Choroid plexus epithelial cell (primary cell): Measurements from ENCODE around the gene SPATA13.

Source experiments
- DNase-seq: peaks from one replicate; pipeline ENCODE4 v3.0.0-alpha.2; 2010; ENCODE audit warnings: low read depth
- H3K4me3 ChIP-seq: 2 replicates; pipeline ENCODE4 v1.5.1; 2011; ENCODE audit warnings: low read depth, mild to moderate bottlenecking, control low read depth, low read length, moderate library complexity
- TF ChIP-seq, protein P1 (sequence below): conservative IDR thresholded peaks from 2 replicates; pipeline ENCODE4 v1.5.1; 2011; ENCODE audit warnings: low read depth, mild to moderate bottlenecking, control low read depth, inconsistent platforms, low read length, moderate library complexity

The SPATA13 gene

DNA sequence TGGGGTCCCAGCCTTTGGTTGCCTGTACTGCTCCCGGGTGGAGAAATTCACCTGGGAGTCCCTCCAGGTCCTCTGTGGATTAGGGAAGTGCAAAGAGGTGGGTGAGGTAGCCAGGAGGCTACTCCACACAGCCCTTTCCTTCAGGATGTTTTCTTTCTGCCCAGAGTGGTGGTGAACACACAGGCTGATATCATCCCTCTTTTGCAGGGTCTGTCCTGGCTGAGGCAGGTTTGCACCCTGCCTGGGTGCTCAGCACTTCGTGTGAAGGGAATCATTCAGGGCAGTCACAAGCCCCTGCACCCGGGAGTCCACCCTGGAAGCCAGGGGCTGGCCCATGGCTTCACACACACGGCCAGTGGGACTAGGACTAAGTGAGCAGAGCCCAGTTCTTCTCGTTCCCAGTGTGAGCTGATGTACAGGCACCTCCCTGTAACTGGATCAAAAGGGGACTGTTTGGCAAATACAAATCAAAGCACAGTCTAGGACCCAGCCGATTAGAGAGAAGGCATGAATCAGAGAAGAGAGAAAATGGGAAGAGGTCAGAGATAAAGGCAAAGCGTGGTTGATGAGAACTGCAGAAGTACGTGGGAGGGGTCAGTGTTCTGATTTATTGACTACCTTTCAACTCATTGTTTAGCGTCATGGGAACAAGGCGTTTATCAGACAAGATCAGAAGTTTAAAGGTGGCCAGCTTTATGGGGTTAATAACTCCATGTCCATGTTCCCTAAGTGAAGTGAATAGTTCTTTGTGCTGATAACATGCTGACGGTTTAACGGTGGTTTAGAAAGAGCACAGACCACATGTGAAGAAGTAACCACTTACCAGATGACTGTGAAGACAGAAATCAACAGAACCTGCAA is 30.4 kb upstream of the SPATA13 start:
- TF ChIP-seq, protein P1, sequence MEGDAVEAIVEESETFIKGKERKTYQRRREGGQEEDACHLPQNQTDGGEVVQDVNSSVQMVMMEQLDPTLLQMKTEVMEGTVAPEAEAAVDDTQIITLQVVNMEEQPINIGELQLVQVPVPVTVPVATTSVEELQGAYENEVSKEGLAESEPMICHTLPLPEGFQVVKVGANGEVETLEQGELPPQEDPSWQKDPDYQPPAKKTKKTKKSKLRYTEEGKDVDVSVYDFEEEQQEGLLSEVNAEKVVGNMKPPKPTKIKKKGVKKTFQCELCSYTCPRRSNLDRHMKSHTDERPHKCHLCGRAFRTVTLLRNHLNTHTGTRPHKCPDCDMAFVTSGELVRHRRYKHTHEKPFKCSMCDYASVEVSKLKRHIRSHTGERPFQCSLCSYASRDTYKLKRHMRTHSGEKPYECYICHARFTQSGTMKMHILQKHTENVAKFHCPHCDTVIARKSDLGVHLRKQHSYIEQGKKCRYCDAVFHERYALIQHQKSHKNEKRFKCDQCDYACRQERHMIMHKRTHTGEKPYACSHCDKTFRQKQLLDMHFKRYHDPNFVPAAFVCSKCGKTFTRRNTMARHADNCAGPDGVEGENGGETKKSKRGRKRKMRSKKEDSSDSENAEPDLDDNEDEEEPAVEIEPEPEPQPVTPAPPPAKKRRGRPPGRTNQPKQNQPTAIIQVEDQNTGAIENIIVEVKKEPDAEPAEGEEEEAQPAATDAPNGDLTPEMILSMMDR = no peak
- DNase-seq = no peak
- H3K4me3 ChIP-seq = no peak overlapping the region

DNA sequence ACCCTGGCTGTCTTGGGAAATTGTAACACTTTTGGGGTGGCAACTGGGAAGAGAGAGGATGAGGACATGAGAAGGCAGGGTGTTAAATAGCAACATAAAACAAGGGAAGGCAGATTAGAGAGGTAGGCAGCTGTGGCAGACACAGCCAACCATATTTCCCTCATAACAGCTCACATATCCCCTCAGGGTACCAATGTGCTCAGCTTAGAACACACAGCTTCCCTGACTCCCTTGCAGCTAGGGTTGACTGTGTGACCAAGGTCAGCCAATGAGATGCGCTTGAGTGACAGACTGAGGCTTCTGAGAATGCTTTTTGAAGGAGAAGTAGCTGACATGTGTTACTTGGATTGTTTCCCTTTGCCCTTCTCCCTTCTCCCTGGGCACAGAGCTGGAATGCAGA is 28.8 kb upstream of the SPATA13 start:
- no peak for DNase-seq
- H3K4me3 ChIP-seq = no peak overlapping the region
- TF ChIP-seq, protein P1 = no peak

DNA sequence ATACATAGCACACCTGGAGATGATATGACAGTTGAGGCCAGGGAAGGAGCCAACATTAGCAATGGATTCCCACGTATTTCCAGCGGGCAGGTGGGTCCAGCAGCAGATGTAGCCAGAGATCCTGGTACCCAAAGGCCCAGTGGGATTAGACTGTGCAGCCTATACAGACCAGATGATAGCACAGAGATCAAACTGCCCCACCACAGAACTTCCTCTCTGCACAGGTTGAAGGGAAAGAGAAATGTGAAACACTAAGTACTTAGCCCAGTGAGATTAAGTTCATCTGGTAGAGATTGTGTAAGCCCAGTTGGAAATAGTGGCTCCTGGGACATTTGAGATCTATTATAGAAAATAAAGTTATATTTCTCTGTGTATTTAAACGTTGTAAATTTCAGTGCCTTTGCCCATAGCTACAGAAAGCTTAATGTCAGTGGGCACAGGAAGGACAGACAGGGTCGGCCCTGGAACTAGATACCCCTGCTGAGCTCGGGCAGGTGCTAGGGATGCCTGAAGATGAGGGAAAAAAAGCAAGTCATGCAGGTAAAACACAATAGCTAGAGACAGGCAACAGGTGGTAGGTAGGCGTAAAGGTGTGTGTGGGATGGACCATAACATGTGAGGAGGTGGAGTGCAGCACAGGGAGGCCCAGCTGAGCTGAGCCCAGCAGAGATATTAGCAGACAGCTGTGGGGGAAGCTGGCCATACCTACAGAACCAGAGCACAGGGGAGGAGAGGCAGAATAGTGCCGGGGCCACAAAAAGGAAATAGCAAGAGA is 27.3 kb upstream of the SPATA13 start:
- no peak overlapping the region for H3K4me3 ChIP-seq
- no peak for DNase-seq
- TF ChIP-seq, protein P1 = no peak

DNA sequence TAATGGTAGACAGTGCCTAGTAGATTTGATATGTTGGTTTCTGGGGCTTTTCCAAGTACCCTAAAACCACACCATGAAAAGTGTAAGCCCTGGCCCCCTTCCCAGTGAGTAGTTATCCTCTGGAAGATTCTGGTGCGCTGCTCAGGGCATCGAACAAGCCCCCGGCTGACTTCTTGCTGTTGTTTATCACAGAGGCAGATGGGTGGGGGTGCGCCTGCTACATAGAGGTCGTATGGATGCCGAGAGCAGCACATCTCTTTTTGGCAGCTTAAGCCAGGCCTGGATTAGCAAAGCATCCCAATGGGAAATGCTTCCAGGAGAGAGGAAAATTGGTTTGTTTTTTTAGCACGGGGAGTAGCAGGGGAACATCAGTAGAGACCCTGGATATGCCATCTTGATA is 26.3 kb upstream of the SPATA13 start:
- TF ChIP-seq, protein P1 = no peak
- H3K4me3 ChIP-seq = no peak overlapping the region
- no peak for DNase-seq

DNA sequence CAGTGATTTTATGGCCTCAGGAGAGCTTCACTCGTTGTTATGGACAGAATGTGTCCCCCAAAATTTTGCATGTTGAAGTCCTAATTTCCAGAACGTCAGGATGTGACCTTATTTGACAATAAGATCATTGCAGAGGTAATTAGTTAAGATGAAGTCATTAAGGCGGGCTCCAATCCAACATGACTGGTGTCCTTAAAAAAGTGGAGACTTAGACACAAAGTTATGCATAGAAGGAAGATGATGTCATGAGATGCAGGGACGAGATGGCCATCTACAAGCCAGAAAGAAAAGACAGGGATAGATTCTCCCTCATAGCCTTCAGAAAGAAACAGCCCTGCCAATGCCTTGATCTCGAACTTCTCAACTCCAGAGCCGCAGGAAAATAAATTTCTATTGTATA is 25.8 kb upstream of the SPATA13 start:
- DNase-seq = no peak
- TF ChIP-seq, protein P1 = no peak
- no peak overlapping the region for H3K4me3 ChIP-seq

DNA sequence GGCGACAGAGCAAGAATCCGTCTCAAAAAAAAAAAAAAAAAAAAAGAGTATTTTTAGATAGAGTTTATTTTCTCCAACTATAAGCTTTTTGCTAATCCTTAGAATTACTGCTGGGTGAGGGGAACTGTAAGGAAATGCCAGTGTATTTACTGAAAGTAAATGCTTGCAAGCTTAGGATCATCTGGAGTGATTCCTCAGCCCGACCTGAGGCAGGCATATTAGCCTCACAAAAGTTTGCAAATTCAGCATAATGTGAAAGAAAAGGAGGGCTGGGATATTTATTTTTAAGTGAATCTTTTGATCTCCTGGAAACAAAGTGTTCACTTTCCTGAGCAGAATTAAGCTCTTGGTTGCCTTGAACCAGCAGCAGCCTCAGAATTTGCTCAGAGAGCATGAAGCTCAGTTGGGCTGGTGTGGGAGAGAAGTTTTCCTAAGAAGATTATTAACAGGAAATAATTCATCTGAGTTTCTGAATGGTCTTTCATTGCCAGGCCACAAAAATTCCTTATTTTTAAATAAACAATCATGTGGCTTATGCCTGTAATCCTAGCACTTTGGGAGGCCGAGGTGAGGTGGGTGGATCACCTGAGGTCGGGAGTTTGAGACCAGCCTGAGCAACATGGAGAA is 24.7 kb upstream of the SPATA13 start:
- DNase-seq = peak; percentile 60
- H3K4me3 ChIP-seq = no peak overlapping the region
- TF ChIP-seq, protein P1 = no peak
